HG02798 (cell line): Measurements from ENCODE around the gene CPEB4.

Experiments
- ATAC-seq: cut with Tn5 transposase; IDR thresholded peaks from one replicate; pipeline ENCODE4 v1.9.1; 2021; ENCODE audit warnings: mild to moderate bottlenecking; ENCODE audit not compliant: unreplicated experiment, poor library complexity

The CPEB4 gene

GRCh38 chr5:173909199-173909598, 21.1 kb downstream of the CPEB4 start:
- ATAC-seq = no peak

GRCh38 chr5:173910215-173910614, 22.1 kb downstream of the CPEB4 start:
- ATAC-seq = no peak

- no peak for ATAC-seq
Measured at GRCh38 chr5:173911623-173912022, 23.5 kb downstream of the CPEB4 start.

- ATAC-seq = no peak
Measured at GRCh38 chr5:173913686-173914321, 25.7 kb downstream of the CPEB4 start.

GRCh38 chr5:173915310-173916014, 27.3 kb downstream of the CPEB4 start:
- ATAC-seq = no peak

- ATAC-seq = no peak
Measured at GRCh38 chr5:173916233-173916632, 28.1 kb downstream of the CPEB4 start.

GRCh38 chr5:173917788-173918786, 29.9 kb downstream of the CPEB4 start:
- ATAC-seq = peak; percentile 88

- no peak for ATAC-seq
Measured at GRCh38 chr5:173919443-173919842, 31.3 kb downstream of the CPEB4 start.

GRCh38 chr5:173920024-173920753, 32.0 kb downstream of the CPEB4 start:
- ATAC-seq = no peak

GRCh38 chr5:173920866-173921555, 32.9 kb downstream of the CPEB4 start:
- no peak for ATAC-seq

GRCh38 chr5:173922527-173922926, 34.4 kb downstream of the CPEB4 start:
- ATAC-seq = no peak

- no peak for ATAC-seq
Measured at GRCh38 chr5:173923218-173924095, 35.3 kb downstream of the CPEB4 start.

- no peak for ATAC-seq
Measured at GRCh38 chr5:173924899-173925298, 36.8 kb downstream of the CPEB4 start.

- no peak for ATAC-seq
Measured at GRCh38 chr5:173925449-173926071, 37.4 kb downstream of the CPEB4 start.

- no peak for ATAC-seq
Measured at GRCh38 chr5:173926359-173926758, 38.2 kb downstream of the CPEB4 start.

- no peak for ATAC-seq
Measured at GRCh38 chr5:173928871-173929574, 40.9 kb downstream of the CPEB4 start.

- no peak for ATAC-seq
Measured at GRCh38 chr5:173932695-173933139, 44.6 kb downstream of the CPEB4 start.

GRCh38 chr5:173933901-173934300, 45.8 kb downstream of the CPEB4 start:
- ATAC-seq = no peak
